K562 (cell line): Measurements from ENCODE around the gene PKLR. TPM values are rescaled to one million over a fixed set of nuclear protein-coding genes. Genes with fewer than 3 reads are reported as not detected.

Experiments
- BRCA1 ChIP-seq, 2 experiments: fragments of 450-650 bp in 1 of 2; sonication (generic) in 1 of 2; formaldehyde crosslinking in 1 of 2; IDR thresholded peaks; 2 replicates each; pipeline versions ENCODE4 v1.5.0 to v1.6.1; 2017 to 2020; ENCODE audit warnings: mild to moderate bottlenecking in 1 of 2, missing genetic modification reagents in 1 of 2
- CBX3 ChIP-seq, 2 experiments: IDR thresholded peaks; 1 replicate in 1 of 2; 2 replicates in 1 of 2; pipeline ENCODE4 v1.6.1; 2012; ENCODE audit warnings: inconsistent platforms in 2 of 2, low read length in 2 of 2, borderline replicate concordance in 1 of 2, control low read depth in 1 of 2
- DACH1 ChIP-seq: fragments of 450-650 bp; IDR thresholded peaks from 2 replicates; pipeline ENCODE4 v1.6.1; 2018; ENCODE audit not compliant: partially characterized antibody
- EP300 ChIP-seq: IDR thresholded peaks from 2 replicates; pipeline ENCODE4 v1.6.1; 2012; ENCODE audit warnings: low read length, improper control_type of control experiment
- HNRNPLL ChIP-seq: fragments of 200-400 bp; formaldehyde crosslinking; IDR thresholded peaks from 2 replicates; pipeline ENCODE4 v1.6.1; 2017; ENCODE audit warnings: low read length, low read depth, mild to moderate bottlenecking; ENCODE audit not compliant: poor library complexity, severe bottlenecking
- KDM4B ChIP-seq, 2 experiments: fragments of 450-650 bp in 1 of 2; sonication (generic) in 1 of 2; IDR thresholded peaks; 2 replicates each; pipeline ENCODE4 v1.6.1; 2016 to 2017; ENCODE audit warnings: borderline replicate concordance in 2 of 2, antibody characterized with exemption in 1 of 2, low read depth in 1 of 2, mild to moderate bottlenecking in 1 of 2
- SMARCB1 ChIP-seq: IDR thresholded peaks from 2 replicates; pipeline ENCODE4 v1.6.1; 2011; ENCODE audit warnings: improper control_type of control experiment, low read depth; ENCODE audit not compliant: insufficient read length
- SP1 ChIP-seq: sonication (generic); formaldehyde crosslinking; IDR thresholded peaks from 2 replicates; pipeline ENCODE4 v1.8.1; 2022; ENCODE audit warnings: mild to moderate bottlenecking, missing genetic modification reagents
- TCF7 ChIP-seq: sonication (generic); IDR thresholded peaks from 2 replicates; pipeline ENCODE4 v1.6.1; 2016; ENCODE audit warnings: antibody characterized with exemption, borderline replicate concordance
- XRCC4 ChIP-seq: IDR thresholded peaks from one replicate; pipeline ENCODE4 v1.6.1; 2011; ENCODE audit not compliant: insufficient read depth, insufficient read length; ENCODE audit errors: extremely low read depth
- ZBTB12 ChIP-seq: fragments of 250-450 bp; sonication (Bioruptor Pico); IDR thresholded peaks from 2 replicates; pipeline ENCODE4 v1.4.0; 2020
- ZBTB40 ChIP-seq, 2 experiments: fragments of 450-650 bp in 1 of 2; sonication (generic) in 1 of 2; formaldehyde crosslinking in 1 of 2; IDR thresholded peaks; 2 replicates each; pipeline versions ENCODE4 v1.7.1 to v1.9.0; 2016 to 2022; ENCODE audit warnings: inconsistent platforms in 1 of 2, mild to moderate bottlenecking in 1 of 2, missing genetic modification reagents in 1 of 2
- ZNF121 ChIP-seq: sonication (generic); formaldehyde crosslinking; conservative IDR thresholded peaks from 2 replicates; pipeline ENCODE4 v1.8.0; 2022; ENCODE audit warnings: missing genetic modification reagents
- ZNF174 ChIP-seq: fragments of 250-450 bp; sonication (Bioruptor Pico); IDR thresholded peaks from 2 replicates; pipeline ENCODE4 v1.4.0; 2020; ENCODE audit warnings: mild to moderate bottlenecking
- ZNF232 ChIP-seq: sonication (generic); formaldehyde crosslinking; IDR thresholded peaks from 2 replicates; pipeline ENCODE4 v1.8.0; 2022; ENCODE audit warnings: mild to moderate bottlenecking, missing genetic modification reagents
- ZNF395 ChIP-seq: fragments of 200-800 bp; sonication (Bioruptor generic); IDR thresholded peaks from 2 replicates; pipeline ENCODE4 v1.6.1; 2017; ENCODE audit warnings: missing genetic modification characterization, missing compliant biosample characterization
- polyA plus RNA-seq, 8 experiments: library from polyadenylated mRNA; depleted of rRNA in 4 of 8; stranded (reverse) in 5 of 8; unstranded in 3 of 8; fragments of >200 nt; fragmentation: Nextera tagmentation in 2 of 8; fragmentation: Illumina TruSeq in 1 of 8; extraction: Ambion mirVana in 2 of 8; extraction: Trizol in 1 of 8; gene quantifications; 2 replicates each; pipeline versions ENCODE4 v1.2.1 to v1.2.3, GENCODE V29; 2011 to 2014; ENCODE audit warnings: inconsistent platforms in 1 of 8, missing spikeins in 1 of 8
- total RNA-seq, 7 experiments: library from RNA; depleted of rRNA in 6 of 7; stranded (reverse); fragments of >200 nt in 6 of 7; fragmentation: Illumina TruSeq in 2 of 7; extraction: Trizol in 2 of 7; gene quantifications; 2 replicates each; pipeline versions ENCODE4 v1.2.1 to v1.2.3, GENCODE V29; 2011 to 2021; ENCODE audit warnings: low replicate concordance in 1 of 7

Gene PKLR
- total and polyA plus RNA-seq, 9 of the 15 experiments (the other 6 are each of a cell fraction or from before 2014, with no cell fraction given), result 10.7 to 78.4 (median 38.2) TPM

- TF ChIP-seq ZBTB40 (IDR thresholded peaks at IDR 0.05), result no peak
- TF ChIP-seq ZBTB40 (CRISPR knock-in tag; IDR thresholded peaks at IDR 0.05), result no peak
- no peak for TF ChIP-seq HNRNPLL
- TF ChIP-seq CBX3 (IDR thresholded peaks at IDR 0.05; ENCODE audit: borderline replicate concordance in 1 of 2, low read length in 2 of 2), result no peak
- TF ChIP-seq ZNF121 (CRISPR knock-in tag), result no peak
- TF ChIP-seq ZNF395 (CRISPR knock-in tag), result no peak
- peak; percentile 84 for TF ChIP-seq SMARCB1
- TF ChIP-seq EP300, result no peak; the same call in 1 of the 2 replicates
- TF ChIP-seq XRCC4, result no peak
- no peak for TF ChIP-seq ZBTB12 (CRISPR knock-in tag)
- no peak for TF ChIP-seq KDM4B (IDR thresholded peaks at IDR 0.05; ENCODE audit: borderline replicate concordance in 2 of 2, low read depth in 1 of 2)
- TF ChIP-seq ZNF232, result no peak
- no peak for TF ChIP-seq BRCA1 (IDR thresholded peaks at IDR 0.05)
- no peak for TF ChIP-seq BRCA1 (CRISPR knock-in tag; IDR thresholded peaks at IDR 0.05)
- 0 out of 2 replicates have a peak, but pooled peaks have one; percentile 35 for TF ChIP-seq SP1 (CRISPR knock-in tag)
- no peak for TF ChIP-seq TCF7
- TF ChIP-seq ZNF174 (CRISPR knock-in tag), result no peak
- TF ChIP-seq DACH1, result no peak
Measured at GRCh38 chr1:155301342-155301841, at the start of gene PKLR (continued).
